DOHH2 (cell line): Measurements from ENCODE around the gene ZBTB7B.

Experiments
- CTCF ChIP-seq: fragments of 200-600 bp; sonication (generic); IDR thresholded peaks from one replicate; pipeline ENCODE4 v1.5.1; 2014; ENCODE audit warnings: antibody characterized with exemption, mild to moderate bottlenecking, low read depth, low read length; ENCODE audit not compliant: poor library complexity, severe bottlenecking
- EZH2phosphoT487 ChIP-seq: fragments of 200-600 bp; sonication (generic); IDR thresholded peaks from 2 replicates; pipeline ENCODE4 v1.6.1; 2017; ENCODE audit warnings: borderline replicate concordance, mild to moderate bottlenecking, antibody characterized with exemption, low read length, moderate library complexity, mixed read lengths

GRCh38 chr1:155012776-155013602 is 10.4 kb downstream of the ZBTB7B start:
- TF ChIP-seq CTCF (no peak), EZH2phosphoT487 (no peak)
